DOHH2 (cell line): ENCODE measurements around the gene FAT2.

Experiments
- H3F3A ChIP-seq: fragments of 200-600 bp; sonication (generic), shearing (Covaris generic); 2 replicates; pipeline ENCODE4 v1.6.0; 2016; ENCODE audit warnings: antibody characterized with exemption, mild to moderate bottlenecking; ENCODE audit not compliant: control insufficient read depth, insufficient read depth
- H3K27ac ChIP-seq: fragments of 200-600 bp; sonication (generic); 2 replicates; pipeline ENCODE4 v1.5.1; 2014; ENCODE audit warnings: low read depth, mild to moderate bottlenecking, low read length, moderate library complexity
- H3K27me3 ChIP-seq: fragments of 200-600 bp; sonication (generic); 2 replicates; pipeline ENCODE4 v1.6.1; 2014; ENCODE audit warnings: mild to moderate bottlenecking, low read length, mixed read lengths; ENCODE audit not compliant: control insufficient read depth
- H3K36me3 ChIP-seq: fragments of 200-600 bp; sonication (generic); 2 replicates; pipeline ENCODE4 v1.6.1; 2014; ENCODE audit warnings: mild to moderate bottlenecking, low read length, moderate library complexity, mixed read lengths; ENCODE audit not compliant: control insufficient read depth
- H3K4me1 ChIP-seq: fragments of 200-600 bp; sonication (generic); 2 replicates; pipeline ENCODE4 v1.6.1; 2014; ENCODE audit warnings: mild to moderate bottlenecking, low read length, mixed read lengths; ENCODE audit not compliant: control insufficient read depth
- H3K4me2 ChIP-seq: fragments of 200-600 bp; sonication (generic); 2 replicates; pipeline ENCODE4 v1.6.0; 2014; ENCODE audit warnings: mild to moderate bottlenecking, low read length, moderate library complexity
- H3K4me3 ChIP-seq: fragments of 200-600 bp; sonication (generic); 2 replicates; pipeline ENCODE4 v1.5.1; 2014; ENCODE audit warnings: mild to moderate bottlenecking, low read length, mixed read lengths
- H3K79me2 ChIP-seq: fragments of 200-600 bp; sonication (generic); 2 replicates; pipeline ENCODE4 v1.6.1; 2014; ENCODE audit warnings: mild to moderate bottlenecking, low read length, mixed read lengths; ENCODE audit not compliant: control insufficient read depth
- H3K9me2 ChIP-seq: fragments of 200-600 bp; sonication (generic); replicated peaks from 2 replicates; pipeline ENCODE4 v1.6.1; 2014; ENCODE audit warnings: mild to moderate bottlenecking, low read length, mixed read lengths; ENCODE audit not compliant: control insufficient read depth
- H3K9me3 ChIP-seq: fragments of 200-600 bp; sonication (generic); 2 replicates; pipeline ENCODE4 v1.6.1; 2014; ENCODE audit warnings: antibody characterized with exemption, low read length, mixed read lengths; ENCODE audit not compliant: control insufficient read depth, insufficient read depth
- H4K20me1 ChIP-seq: fragments of 200-600 bp; sonication (generic); 2 replicates; pipeline ENCODE4 v1.6.0; 2014; ENCODE audit warnings: low read depth, mild to moderate bottlenecking, antibody characterized with exemption, low read length, moderate library complexity; ENCODE audit not compliant: control insufficient read depth, insufficient read depth
- CTCF ChIP-seq: fragments of 200-600 bp; sonication (generic); IDR thresholded peaks from one replicate; pipeline ENCODE4 v1.5.1; 2014; ENCODE audit warnings: antibody characterized with exemption, mild to moderate bottlenecking, low read depth, low read length; ENCODE audit not compliant: poor library complexity, severe bottlenecking
- EZH2phosphoT487 ChIP-seq: fragments of 200-600 bp; sonication (generic); IDR thresholded peaks from 2 replicates; pipeline ENCODE4 v1.6.1; 2017; ENCODE audit warnings: borderline replicate concordance, mild to moderate bottlenecking, antibody characterized with exemption, low read length, moderate library complexity, mixed read lengths

The FAT2 gene

GRCh38 chr5:151577566-151577965 lies 13.6 kb downstream of the FAT2 start:
- TF ChIP-seq CTCF (no peak), EZH2phosphoT487 (no peak)
- peaks cover 13% of the 10 kb centered on the region for H3K4me1 ChIP-seq
- H3K9me2 ChIP-seq = no peaks in the 10 kb centered on the region
- no peak overlapping the region for H3K27ac ChIP-seq
- H3K27me3 ChIP-seq = peaks cover 7% of the 10 kb centered on the region; the same call in 1 of the 2 replicates
- no peaks in the 10 kb centered on the region for H3F3A ChIP-seq
- H3K4me2 ChIP-seq = no peak overlapping the region
- H3K36me3 ChIP-seq = no peaks in the 10 kb centered on the region
- no peaks in the 10 kb centered on the region for H3K79me2 ChIP-seq
- no peaks in the 10 kb centered on the region for H3K9me3 ChIP-seq
- no peaks in the 10 kb centered on the region for H4K20me1 ChIP-seq
- no peak overlapping the region for H3K4me3 ChIP-seq

DNA sequence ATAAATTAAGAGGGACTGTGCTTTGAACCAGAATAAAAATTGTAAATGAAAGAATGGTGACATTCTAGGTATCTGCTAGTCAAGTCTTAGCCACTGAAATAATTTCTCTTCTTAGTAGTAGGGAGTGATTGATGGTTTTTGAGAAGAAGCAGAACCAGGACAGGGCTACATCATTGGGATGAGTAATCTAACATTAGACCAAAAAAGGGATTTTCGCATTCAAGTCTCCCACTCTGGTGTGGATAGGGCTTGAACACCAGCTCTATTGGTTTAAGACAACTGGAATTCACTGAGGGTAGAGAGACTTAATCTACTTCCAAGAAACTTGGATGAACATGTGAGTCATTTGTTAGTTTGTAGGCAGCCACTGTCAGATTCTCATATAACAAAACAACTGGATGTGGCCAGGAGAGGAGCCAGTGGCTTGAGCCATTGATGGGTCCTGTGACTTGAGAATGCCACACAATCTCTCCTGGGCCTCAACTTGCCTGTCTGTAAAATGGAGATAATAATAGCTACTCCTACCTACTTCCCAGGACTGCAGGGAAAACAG lies 16.6 kb downstream of the FAT2 start:
- H3K4me1 ChIP-seq = peaks cover 13% of the 10 kb centered on the region
- peaks cover 11% of the 10 kb centered on the region for H3K27me3 ChIP-seq
- no peak overlapping the region for H3K4me3 ChIP-seq
- H3K9me2 ChIP-seq = no peaks in the 10 kb centered on the region
- no peak for TF ChIP-seq CTCF
- TF ChIP-seq EZH2phosphoT487 = no peak
- no peaks in the 10 kb centered on the region for H4K20me1 ChIP-seq
- H3F3A ChIP-seq = no peaks in the 10 kb centered on the region
- no peak overlapping the region for H3K27ac ChIP-seq
- H3K79me2 ChIP-seq = no peaks in the 10 kb centered on the region
- no peaks in the 10 kb centered on the region for H3K9me3 ChIP-seq
- no peaks in the 10 kb centered on the region for H3K36me3 ChIP-seq
- no peak overlapping the region for H3K4me2 ChIP-seq

- H3K4me2 ChIP-seq = no peak overlapping the region
- H3K27me3 ChIP-seq = peaks cover 13% of the 10 kb centered on the region
- no peaks in the 10 kb centered on the region for H3F3A ChIP-seq
- no peaks in the 10 kb centered on the region for H3K36me3 ChIP-seq
- no peaks in the 10 kb centered on the region for H3K79me2 ChIP-seq
- H3K9me3 ChIP-seq = no peaks in the 10 kb centered on the region
- no peak for TF ChIP-seq CTCF
- TF ChIP-seq EZH2phosphoT487 = no peak
- H3K27ac ChIP-seq = no peak overlapping the region
- H4K20me1 ChIP-seq = no peaks in the 10 kb centered on the region
- H3K9me2 ChIP-seq = no peaks in the 10 kb centered on the region
- no peak overlapping the region for H3K4me3 ChIP-seq
- H3K4me1 ChIP-seq = peaks cover 5% of the 10 kb centered on the region
Observed at GRCh38 chr5:151572657-151573368, 18.3 kb downstream of the FAT2 start.
